Endothelial cell of umbilical vein (primary cell): Measurements from ENCODE around the gene ZNF488. TPM values are rescaled to one million over a fixed set of nuclear protein-coding genes. Genes with fewer than 3 reads are reported as not detected.

Source experiments
- BruUV-seq: library from RNA; stranded (reverse); fragments of 400-500 nt; replicated peaks from 2 replicates; lab custom pipeline; 2021; lab: Mats Ljungman, UMichigan
- CTCF ChIA-PET: fragments of 300-600, 350-600 bp; sonication (Branson Sonifier 250); formaldehyde crosslinking; loops from one replicate; lab custom pipeline; 2021; ENCODE audit warnings: antibody characterized with exemption, inconsistent platforms; lab: Charles Lee
- POLR2A ChIA-PET: fragments of 300-600, 350-600 bp; sonication (Branson Sonifier 250); formaldehyde crosslinking; loops from one replicate; lab custom pipeline; 2021; ENCODE audit warnings: antibody characterized with exemption, inconsistent platforms; lab: Charles Lee
- DNase-seq: peaks from one replicate; pipeline ENCODE4 v3.0.0-alpha.2; 2011; ENCODE audit warnings: low read depth, low spot score
- FAIRE-seq: peaks from 2 replicates; lab custom pipeline; 2011; peaks lifted over from hg19 to GRCh38; lab: Jason Lieb, UNC
- H2AFZ ChIP-seq: 2 replicates; pipeline ENCODE4 v1.6.0; 2012; ENCODE audit warnings: low read depth, low read length, control low read depth, inconsistent platforms
- H3K27ac ChIP-seq: 2 replicates; pipeline ENCODE4 v1.5.1; 2011; ENCODE audit warnings: low read depth, mild to moderate bottlenecking, control low read depth, low read length, moderate library complexity; ENCODE audit not compliant: insufficient read depth
- H3K27me3 ChIP-seq, 2 experiments: 2 replicates each; pipeline versions ENCODE4 v1.6.0 to v1.6.1; 2011; ENCODE audit warnings: low read length in 2 of 2, mixed read lengths in 1 of 2; ENCODE audit not compliant: control insufficient read depth in 2 of 2, insufficient read depth in 2 of 2
- H3K36me3 ChIP-seq, 2 experiments: 2 replicates in 1 of 2; 3 replicates in 1 of 2; pipeline ENCODE4 v1.5.1; 2011; ENCODE audit warnings: low read length in 2 of 2, mild to moderate bottlenecking in 1 of 2, moderate library complexity in 1 of 2; ENCODE audit not compliant: control insufficient read depth in 2 of 2, insufficient read depth in 2 of 2; ENCODE audit errors: extremely low read depth in 1 of 2
- H3K4me1 ChIP-seq: 3 replicates; pipeline ENCODE4 v1.5.1; 2011; ENCODE audit warnings: mild to moderate bottlenecking, low read length; ENCODE audit not compliant: control insufficient read depth, insufficient read depth; ENCODE audit errors: extremely low read depth
- H3K4me2 ChIP-seq: 2 replicates; pipeline ENCODE4 v1.6.1; 2011; ENCODE audit warnings: low read length, control low read depth, mixed read lengths; ENCODE audit not compliant: insufficient read depth
- H3K4me3 ChIP-seq, 3 experiments: fragments of 200-600 bp in 1 of 3; sonication (generic), shearing (Covaris generic) in 1 of 3; replicated peaks in 1 of 3; 2 replicates each; pipeline ENCODE4 v1.5.1; 2011 to 2016; ENCODE audit warnings: control low read depth in 3 of 3, low read length in 3 of 3, mild to moderate bottlenecking in 2 of 3, inconsistent platforms in 1 of 3, low read depth in 1 of 3, moderate library complexity in 1 of 3; ENCODE audit not compliant: insufficient read depth in 1 of 3
- H3K79me2 ChIP-seq: 2 replicates; pipeline ENCODE4 v1.6.0; 2012; ENCODE audit warnings: low read length, inconsistent platforms; ENCODE audit not compliant: control insufficient read depth, insufficient read depth
- H3K9ac ChIP-seq: replicated peaks from 2 replicates; pipeline ENCODE3; 2011; ENCODE audit warnings: low read length, control low read depth; ENCODE audit not compliant: insufficient read depth; ENCODE audit errors: extremely low read depth
- H3K9me1 ChIP-seq: replicated peaks from 3 replicates; pipeline ENCODE4 v1.6.0; 2011; ENCODE audit warnings: mild to moderate bottlenecking, low read length; ENCODE audit not compliant: control insufficient read depth, insufficient read depth; ENCODE audit errors: extremely low read depth
- H3K9me3 ChIP-seq: replicated peaks from 2 replicates; pipeline ENCODE4 v1.5.1; 2012; ENCODE audit warnings: low read length, inconsistent platforms; ENCODE audit not compliant: control insufficient read depth, insufficient read depth
- H4K20me1 ChIP-seq: replicated peaks from 2 replicates; pipeline ENCODE3; 2011; ENCODE audit warnings: mild to moderate bottlenecking, low read length; ENCODE audit not compliant: control insufficient read depth, insufficient read depth; ENCODE audit errors: extremely low read depth
- EZH2 ChIP-seq: IDR thresholded peaks from 2 replicates; pipeline ENCODE4 v1.6.1; 2012; ENCODE audit warnings: borderline replicate concordance, low read depth, mild to moderate bottlenecking, moderate library complexity, low read length, inconsistent platforms; ENCODE audit not compliant: severe bottlenecking
- FOS ChIP-seq: IDR thresholded peaks from 2 replicates; pipeline ENCODE4 v1.6.1; 2011; ENCODE audit warnings: mild to moderate bottlenecking, low read length, moderate library complexity, borderline replicate concordance; ENCODE audit not compliant: insufficient read depth
- GATA2 ChIP-seq: IDR thresholded peaks from 2 replicates; pipeline ENCODE4 v1.7.0; 2011; ENCODE audit warnings: low read depth, mild to moderate bottlenecking, moderate library complexity, mixed read lengths, low read length; ENCODE audit not compliant: insufficient read length, insufficient read depth
- JUN ChIP-seq: IDR thresholded peaks from 2 replicates; pipeline ENCODE4 v1.6.1; 2011; ENCODE audit warnings: borderline replicate concordance, low read depth; ENCODE audit not compliant: insufficient read length, insufficient read depth
- MYC ChIP-seq: IDR thresholded peaks from one replicate; pipeline ENCODE4 v1.6.1; 2011; ENCODE audit warnings: mild to moderate bottlenecking, low read depth, low read length
- POLR2A ChIP-seq: IDR thresholded peaks from 2 replicates; pipeline ENCODE4 v1.6.1; 2012; ENCODE audit warnings: low read depth, mild to moderate bottlenecking, control low read depth, low read length
- POLR2AphosphoS5 ChIP-seq: IDR thresholded peaks from 2 replicates; pipeline ENCODE4 v1.6.1; 2012; ENCODE audit warnings: low read depth, mild to moderate bottlenecking, control low read depth, low read length, moderate library complexity; ENCODE audit not compliant: insufficient read depth
- dilution Hi-C: fragments of 300-500 bp; cut with MboI; formaldehyde crosslinking; loops from one replicate; pipeline ENCODE4 v1.15.0; 2019; ENCODE audit warnings: low sequenced_read_pairs; ENCODE audit not compliant: extremely low pct_ligation_motif_present
- intact Hi-C: fragments of 100-400 bp; cut with micrococcal nuclease; formaldehyde crosslinking; loops from one replicate; pipeline ENCODE4 v1.10.0; 2022
- polyA plus RNA-seq, 4 experiments: library from polyadenylated mRNA; depleted of rRNA in 3 of 4; stranded (reverse) in 3 of 4; unstranded in 1 of 4; fragments of >200 nt; gene quantifications; 2 replicates each; pipeline versions ENCODE4 v1.2.1 to v1.2.3, GENCODE V29; 2011 to 2012; ENCODE audit warnings: missing spikeins in 1 of 4
- total RNA-seq: library from RNA; stranded (reverse); gene quantifications from 2 replicates; pipeline ENCODE4 v1.2.3, GENCODE V29; 2021
- TF ChIP-seq, protein P1 (sequence below), 2 donors: IDR thresholded peaks; 1 replicate in 1 of 2; 2 replicates in 1 of 2; pipeline ENCODE4 v1.5.1; 2011; ENCODE audit warnings: low read length in 2 of 2, mild to moderate bottlenecking in 2 of 2, moderate library complexity in 2 of 2, control low read depth in 1 of 2, inconsistent platforms in 1 of 2, low read depth in 1 of 2; ENCODE audit not compliant: insufficient read depth in 1 of 2; ENCODE audit errors: extremely low read depth in 1 of 2
- TF ChIP-seq, protein P2 (sequence below): IDR thresholded peaks from 2 replicates; pipeline ENCODE4 v1.6.1; 2011; ENCODE audit not compliant: insufficient read depth, insufficient read length

ZNF488 gene
- total and polyA plus RNA-seq, 2 donors (not counting 3 experiments of a cell fraction or from before 2014, with no cell fraction given), result 0.21 to 0.38 TPM

DNA sequence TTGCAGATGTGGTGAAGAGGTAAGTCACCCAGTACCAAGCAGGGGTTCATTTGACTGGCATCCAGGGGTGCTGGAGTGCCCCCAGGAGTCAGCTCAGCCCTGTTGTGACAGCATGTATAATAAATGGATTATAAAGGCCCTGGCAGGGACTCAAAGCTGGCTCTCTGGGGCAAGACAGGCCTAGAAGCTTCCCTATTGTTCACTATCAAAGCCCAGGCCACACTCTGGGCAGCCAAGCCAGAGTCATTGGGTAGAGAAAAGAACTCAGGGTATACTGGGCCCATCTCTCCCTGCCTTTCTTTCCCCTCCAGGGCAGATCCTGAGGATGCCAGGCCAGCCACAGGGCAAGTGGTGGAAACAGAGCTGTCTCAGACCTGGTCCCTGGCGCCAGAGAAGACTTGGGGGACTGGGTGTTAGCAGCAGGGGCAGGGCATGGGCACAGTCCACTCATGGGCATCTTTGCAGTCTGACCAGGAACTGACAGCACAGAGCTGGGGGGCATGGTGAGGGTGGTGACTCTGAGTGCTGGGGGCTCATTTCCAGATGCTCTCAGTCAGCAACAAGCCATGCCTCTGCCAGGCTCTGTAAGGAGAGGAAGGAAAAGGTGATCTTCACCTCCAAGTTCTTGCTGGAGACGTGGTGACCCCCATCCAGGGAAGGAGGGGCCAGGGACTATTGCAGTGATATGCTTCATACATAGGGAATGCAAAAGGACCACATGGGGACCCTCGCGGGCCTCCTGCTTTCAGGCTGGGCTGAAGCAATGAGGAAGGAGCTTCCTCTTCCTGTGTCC, 24.3 kb downstream of the ZNF488 start:
- H3K27me3 ChIP-seq, result no peaks in the 10 kb centered on the region
- no peaks in the 10 kb centered on the region for H3K36me3 ChIP-seq
- TF ChIP-seq JUN (no peak), GATA2 (no peak), POLR2AphosphoS5 (no peak), EZH2 (no peak), MYC (no peak), FOS (no peak), POLR2A (no peak)
- TF ChIP-seq, protein P1, sequence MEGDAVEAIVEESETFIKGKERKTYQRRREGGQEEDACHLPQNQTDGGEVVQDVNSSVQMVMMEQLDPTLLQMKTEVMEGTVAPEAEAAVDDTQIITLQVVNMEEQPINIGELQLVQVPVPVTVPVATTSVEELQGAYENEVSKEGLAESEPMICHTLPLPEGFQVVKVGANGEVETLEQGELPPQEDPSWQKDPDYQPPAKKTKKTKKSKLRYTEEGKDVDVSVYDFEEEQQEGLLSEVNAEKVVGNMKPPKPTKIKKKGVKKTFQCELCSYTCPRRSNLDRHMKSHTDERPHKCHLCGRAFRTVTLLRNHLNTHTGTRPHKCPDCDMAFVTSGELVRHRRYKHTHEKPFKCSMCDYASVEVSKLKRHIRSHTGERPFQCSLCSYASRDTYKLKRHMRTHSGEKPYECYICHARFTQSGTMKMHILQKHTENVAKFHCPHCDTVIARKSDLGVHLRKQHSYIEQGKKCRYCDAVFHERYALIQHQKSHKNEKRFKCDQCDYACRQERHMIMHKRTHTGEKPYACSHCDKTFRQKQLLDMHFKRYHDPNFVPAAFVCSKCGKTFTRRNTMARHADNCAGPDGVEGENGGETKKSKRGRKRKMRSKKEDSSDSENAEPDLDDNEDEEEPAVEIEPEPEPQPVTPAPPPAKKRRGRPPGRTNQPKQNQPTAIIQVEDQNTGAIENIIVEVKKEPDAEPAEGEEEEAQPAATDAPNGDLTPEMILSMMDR (IDR thresholded peaks at IDR 0.05; ENCODE audit: extremely low read depth in 1 of 2, insufficient read depth in 1 of 2, low read depth in 1 of 2, low read length in 2 of 2), result no peak
- TF ChIP-seq, protein P2, sequence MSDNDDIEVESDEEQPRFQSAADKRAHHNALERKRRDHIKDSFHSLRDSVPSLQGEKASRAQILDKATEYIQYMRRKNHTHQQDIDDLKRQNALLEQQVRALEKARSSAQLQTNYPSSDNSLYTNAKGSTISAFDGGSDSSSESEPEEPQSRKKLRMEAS, result no peak
- ChIA-PET POLR2A (no interaction called here), CTCF (interaction anchor here (0.8 to 1.9 kb wide), 5 partner anchors 10 to 19 kb away, joined by 3 to 5 read pairs (median 4); no protein-coding TSS in a partner anchor)
- H3K27ac ChIP-seq, result no peak overlapping the region
- no TSS peak for BruUV-seq
- no peaks in the 10 kb centered on the region for H3K4me1 ChIP-seq
- no peak overlapping the region for H3K4me2 ChIP-seq
- no peaks in the 10 kb centered on the region for H3K9me1 ChIP-seq
- dilution Hi-C loops, result no loop called here
- H3K9me3 ChIP-seq, result no peaks in the 10 kb centered on the region
- H3K4me3 ChIP-seq, result no peak overlapping the region
- FAIRE-seq, result no peak
- no peaks in the 10 kb centered on the region for H3K79me2 ChIP-seq
- intact Hi-C loops, result no loop called here
- no peak for DNase-seq
- no peaks in the 10 kb centered on the region for H4K20me1 ChIP-seq
- H3K9ac ChIP-seq, result no peak overlapping the region
- H2AFZ ChIP-seq, result no peak overlapping the region
